ENCODE data around the gene AQP5. TPM values are rescaled to one million over a fixed set of nuclear protein-coding genes. Genes with fewer than 3 reads are reported as not detected.

Gene AQP5
- total RNA-seq, 1 donor from 2014 or later: 7.2 TPM

Other genes starting within 250 kb of the AQP5 start
- gene TMBIM6, start 220.3 kb upstream of the AQP5 start, total RNA-seq (ENCODE audit: insufficient read depth, low replicate concordance): 293 TPM
- gene NCKAP5L, start 133.5 kb upstream of the AQP5 start, total RNA-seq (ENCODE audit: insufficient read depth, low replicate concordance): 9.9 TPM
- gene BCDIN3D, start 118.8 kb upstream of the AQP5 start, total RNA-seq (ENCODE audit: insufficient read depth, low replicate concordance): 3.6 TPM
- 10.4 TPM for gene FAIM2, start 58.0 kb upstream of the AQP5 start, total RNA-seq (ENCODE audit: insufficient read depth, low replicate concordance)
- 0.24 TPM for gene AQP2, start 11.1 kb upstream of the AQP5 start, total RNA-seq (ENCODE audit: insufficient read depth, low replicate concordance)
- gene AQP6, start 11.1 kb downstream of the AQP5 start, total RNA-seq (ENCODE audit: insufficient read depth, low replicate concordance): 0.48 TPM
- 27.2 TPM for gene RACGAP1, start 63.6 kb downstream of the AQP5 start, total RNA-seq (ENCODE audit: insufficient read depth, low replicate concordance)
- gene ASIC1, start 95.7 kb downstream of the AQP5 start, total RNA-seq (ENCODE audit: insufficient read depth, low replicate concordance): 1.7 TPM
- gene SMARCD1, start 123.5 kb downstream of the AQP5 start, total RNA-seq (ENCODE audit: insufficient read depth, low replicate concordance): 33.0 TPM
- gene GPD1, start 142.1 kb downstream of the AQP5 start, total RNA-seq (ENCODE audit: insufficient read depth, low replicate concordance): 0.48 TPM
- 42.9 TPM for gene COX14, start 150.4 kb downstream of the AQP5 start, total RNA-seq (ENCODE audit: insufficient read depth, low replicate concordance)
- gene CERS5, start 205.5 kb downstream of the AQP5 start, total RNA-seq (ENCODE audit: insufficient read depth, low replicate concordance): 169 TPM

Data from umbilical cord (tissue), 1 donor.